GM10266 (cell line): ENCODE data around the gene DSC3.
"Not testable (repeated sequence)": the region's sequence is repeated elsewhere in the genome, so short reads cannot be mapped to it uniquely, and the experiment has no call there.

Experiments
- DNase-seq: peaks from one replicate; pipeline ENCODE4 v3.0.0; 2012; ENCODE audit errors: extremely low spot score
- CTCF ChIP-seq: IDR thresholded peaks from 2 replicates; pipeline ENCODE4 v1.5.1; 2012; ENCODE audit warnings: mild to moderate bottlenecking, low read depth; ENCODE audit not compliant: control insufficient read depth, insufficient read depth; ENCODE audit errors: missing control alignments

Gene DSC3

GRCh38 chr18:31042084-31042405 lies 497 bp downstream of the DSC3 start:
- no peak for DNase-seq

GRCh38 chr18:31041271-31042083 lies 1.1 kb downstream of the DSC3 start:
- TF ChIP-seq CTCF: no peak
- peak; percentile 52 for DNase-seq

More at GRCh38 chr18:31042084-31042405, 497 bp downstream of the DSC3 start:
- TF ChIP-seq CTCF: no peak

- peak; percentile 35 for DNase-seq
- TF ChIP-seq CTCF: no peak
Measured at GRCh38 chr18:31040686-31041270, 1.8 kb downstream of the DSC3 start.

- peak; percentile 22 for DNase-seq
- TF ChIP-seq CTCF: no peak
Measured at GRCh38 chr18:31039426-31039825, 3.1 kb downstream of the DSC3 start.

- not testable (repeated sequence) for DNase-seq
Measured at GRCh38 chr18:31037686-31038085, 4.9 kb downstream of the DSC3 start.

GRCh38 chr18:31034541-31034940 lies 8.0 kb downstream of the DSC3 start:
- DNase-seq: no peak
- TF ChIP-seq CTCF: no peak

- no peak for DNase-seq
- TF ChIP-seq CTCF: no peak
Measured at GRCh38 chr18:31030574-31031278, 11.8 kb downstream of the DSC3 start.
